Measurements from ENCODE around the gene USP14.

GRCh38 chr18:154151-154550 is 4.2 kb upstream of the USP14 start:
- TF ChIP-seq ATF3 (CRISPR knock-in tag; conservative IDR thresholded peaks at IDR 0.05) (no peak), RELA (CRISPR knock-in tag; IDR thresholded peaks at IDR 0.05; ENCODE audit: borderline replicate concordance) (no peak), CTCF (IDR thresholded peaks at IDR 0.05) (no peak), CREB1 (CRISPR knock-in tag; IDR thresholded peaks at IDR 0.05) (no peak), ATF6 (CRISPR knock-in tag; IDR thresholded peaks at IDR 0.05) (no peak), USF2 (CRISPR knock-in tag; IDR thresholded peaks at IDR 0.05) (no peak)

Data from WTC11 (cell line).